Lung microvascular endothelial cell (primary cell): ENCODE results near the gene PAK4. TPM values are rescaled to one million over a fixed set of nuclear protein-coding genes. Genes with fewer than 3 reads are reported as not detected.
"Not testable (repeated sequence)": the region's sequence is repeated elsewhere in the genome, so short reads cannot be mapped to it uniquely, and the experiment has no call there.

Source experiments
- DNase-seq, 2 donors: peaks; one replicate each; pipeline versions ENCODE4 v3.0.0 to v3.0.0-alpha.2; 2010; ENCODE audit warnings: low read depth in 2 of 2
- total RNA-seq: library from RNA; depleted of rRNA; stranded (reverse); fragments of >200 nt; gene quantifications from 2 replicates; pipeline ENCODE4 v1.2.1, GENCODE V29; 2014

Gene PAK4
- 2.6 and 3.1 TPM in 2 replicates for total RNA-seq

DNA sequence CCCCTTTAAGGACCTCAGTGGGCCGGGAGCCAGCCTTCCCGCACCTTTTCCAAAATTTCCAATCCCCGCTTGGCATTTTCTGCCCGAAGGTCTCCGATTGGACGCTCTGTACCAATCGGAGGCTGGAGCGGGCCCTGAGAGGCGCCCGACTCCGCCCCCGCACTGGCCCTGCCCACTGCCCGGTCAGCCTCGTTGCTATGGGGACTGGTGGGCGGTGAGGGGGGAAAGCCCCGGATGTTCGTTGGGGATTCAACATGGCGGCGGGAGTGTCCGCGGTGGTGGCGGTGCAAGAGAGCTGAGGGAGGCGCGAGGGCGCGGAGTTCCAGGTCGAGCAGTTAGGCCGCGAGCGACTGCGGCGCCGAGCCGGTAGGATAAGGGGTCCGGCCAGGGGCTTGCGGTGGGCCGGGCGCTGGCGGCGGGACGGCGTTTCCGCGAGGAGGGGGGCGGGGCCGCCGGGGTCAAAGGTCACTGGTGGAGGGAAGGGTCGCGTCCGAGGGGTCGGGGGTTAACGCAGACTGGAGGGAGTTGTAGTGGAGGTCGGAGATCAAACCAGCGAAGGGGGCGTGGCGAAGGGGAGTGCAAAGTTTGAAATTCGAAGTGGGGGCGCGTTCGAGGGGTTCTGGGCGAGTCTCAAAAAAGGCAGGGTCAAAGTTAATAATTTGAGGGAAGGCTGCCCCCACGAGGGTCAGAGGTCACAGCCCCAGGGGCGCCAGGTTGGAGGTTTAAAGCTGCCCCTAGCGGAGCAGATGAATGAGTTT lies at the start of gene PAK4:
PAK4 (plus strand) TSS at position 233 of the 758 bp plus-strand sequence. CDS start 43,768 bp downstream, outside the sequence.
- DNase-seq = peak; percentile 97

DNA sequence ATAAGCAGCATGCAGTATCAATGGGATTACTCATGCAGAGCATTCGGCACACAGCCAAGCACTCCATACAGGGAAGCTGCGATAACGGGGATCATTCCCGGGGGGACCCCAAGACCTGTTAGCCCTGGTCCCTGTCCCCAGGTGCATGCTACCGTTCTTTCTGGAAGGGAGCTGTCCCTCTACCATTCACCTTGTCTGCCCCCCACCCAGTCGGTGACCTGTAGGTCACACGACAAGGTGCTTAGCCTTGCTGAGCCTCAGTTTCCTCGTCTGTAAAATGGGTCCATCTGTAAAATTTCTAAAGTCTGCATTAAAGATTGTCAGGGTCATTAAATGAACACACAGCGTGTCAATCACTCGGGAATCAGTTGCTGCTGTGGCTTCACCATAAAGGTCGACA lies 48.3 kb upstream of the PAK4 start:
- no peak for DNase-seq

DNA sequence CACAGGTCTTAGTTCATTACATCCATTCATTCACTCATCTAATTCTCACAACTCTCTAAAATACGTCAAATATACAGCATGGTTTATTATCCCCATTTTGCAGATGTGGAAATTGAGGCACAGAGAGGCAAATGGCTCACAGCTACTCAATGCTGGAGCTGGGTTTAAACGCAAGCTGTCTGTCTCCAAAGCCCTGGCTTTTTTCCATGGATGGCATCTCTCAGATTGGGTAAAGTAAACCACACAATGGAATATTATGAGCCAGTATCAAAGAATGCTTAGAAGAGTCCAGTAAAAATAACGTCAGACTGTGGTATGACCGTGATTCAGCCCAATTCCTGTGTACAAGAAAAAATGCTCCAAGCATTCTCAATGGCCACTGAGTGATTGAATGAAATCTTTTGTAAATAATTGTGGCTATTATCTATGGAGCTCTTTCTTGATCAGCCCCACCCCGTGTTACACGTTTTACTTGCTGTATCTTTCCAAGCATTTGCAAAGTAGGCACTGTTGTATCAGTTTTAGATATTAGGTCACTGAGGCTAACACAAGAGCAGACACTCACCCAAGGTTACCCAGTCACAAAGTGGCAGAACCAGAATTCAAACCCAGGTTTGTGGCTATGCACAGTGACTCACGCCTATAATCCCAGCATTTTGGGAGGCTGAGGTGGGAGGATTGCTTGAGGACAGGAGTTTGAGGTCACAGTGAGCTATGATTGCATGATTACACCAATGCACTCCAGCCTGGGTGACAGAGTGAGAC lies 47.0 kb upstream of the PAK4 start:
- peak; percentile 66 to 84 for DNase-seq

DNA sequence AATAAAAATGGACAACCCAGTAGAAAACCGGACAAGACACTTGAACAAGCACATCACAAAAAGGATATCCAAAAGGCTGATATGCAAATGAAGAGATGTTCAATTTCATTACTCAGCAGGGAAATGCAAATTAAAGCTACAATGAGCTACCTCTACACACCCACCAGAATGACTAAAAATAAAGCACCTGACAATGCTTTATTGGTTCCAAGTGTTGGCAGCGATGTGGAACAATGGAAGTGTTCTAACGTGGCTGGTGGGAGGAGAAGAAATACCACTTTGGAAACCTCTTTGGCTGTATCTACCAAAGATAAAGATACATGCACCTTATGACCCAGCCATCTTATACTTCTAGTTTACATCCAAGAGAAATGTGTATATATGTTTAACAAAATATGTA lies 45.2 kb upstream of the PAK4 start:
- no peak for DNase-seq

DNA sequence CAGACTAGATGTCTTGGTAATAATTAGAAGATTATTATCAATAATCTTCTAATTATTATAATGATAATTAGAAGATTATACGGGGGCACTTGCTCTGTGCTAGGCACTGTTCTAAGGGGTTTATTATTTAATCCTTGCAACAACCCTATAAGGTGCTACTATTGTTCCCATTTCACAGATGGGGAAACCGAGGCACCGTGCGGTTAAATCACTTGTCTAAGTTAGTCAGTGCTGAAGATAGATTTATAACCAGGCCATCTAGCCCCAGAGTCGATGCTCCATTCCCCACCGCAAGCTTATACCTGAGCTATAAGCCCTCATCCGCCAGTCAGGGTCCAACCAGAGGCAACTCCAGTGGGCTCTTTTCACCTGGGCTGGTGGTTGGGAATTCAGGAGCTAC lies 43.4 kb upstream of the PAK4 start:
- no peak for DNase-seq

DNA sequence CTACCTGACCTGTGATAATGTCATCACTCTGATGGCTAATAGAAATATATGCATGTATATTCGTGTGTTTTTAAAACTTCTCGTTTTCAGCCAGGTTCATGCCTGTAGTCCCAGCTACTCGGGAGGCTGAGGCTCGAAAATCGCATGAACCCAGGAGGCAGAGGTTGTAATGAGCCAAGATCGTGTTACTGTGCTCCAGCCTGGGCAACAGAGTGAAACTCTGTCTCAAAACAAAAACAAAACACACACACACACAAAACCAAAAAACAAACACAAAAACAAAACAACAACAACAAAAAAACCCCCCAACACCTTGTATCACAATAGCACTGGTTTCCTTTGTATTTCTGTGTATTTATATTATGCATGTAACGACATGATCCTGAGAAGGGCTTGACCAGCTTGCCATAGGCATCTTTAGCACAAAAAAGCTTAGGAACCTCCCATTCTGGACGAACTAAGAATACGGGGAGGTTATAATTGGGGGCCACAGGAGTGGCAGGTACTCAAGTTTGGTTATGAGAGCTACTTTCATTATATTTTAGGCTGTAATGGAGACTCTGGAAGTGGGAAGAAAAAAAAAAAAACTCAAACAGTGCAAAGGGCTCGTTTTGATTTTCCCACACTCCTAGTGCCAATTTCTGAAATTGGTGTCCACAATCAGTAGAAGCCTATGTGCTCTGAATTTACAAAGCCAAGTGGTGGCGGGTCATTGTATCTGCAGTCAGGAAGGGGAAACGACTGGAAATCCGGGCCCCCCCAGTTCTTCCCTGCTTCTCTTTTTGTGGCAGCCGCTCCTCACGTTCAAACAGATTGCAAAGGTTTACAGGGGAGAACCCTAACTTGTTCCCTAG lies 42.6 kb upstream of the PAK4 start:
- peak in 1 of 2 donors; percentile 60 for DNase-seq

DNA sequence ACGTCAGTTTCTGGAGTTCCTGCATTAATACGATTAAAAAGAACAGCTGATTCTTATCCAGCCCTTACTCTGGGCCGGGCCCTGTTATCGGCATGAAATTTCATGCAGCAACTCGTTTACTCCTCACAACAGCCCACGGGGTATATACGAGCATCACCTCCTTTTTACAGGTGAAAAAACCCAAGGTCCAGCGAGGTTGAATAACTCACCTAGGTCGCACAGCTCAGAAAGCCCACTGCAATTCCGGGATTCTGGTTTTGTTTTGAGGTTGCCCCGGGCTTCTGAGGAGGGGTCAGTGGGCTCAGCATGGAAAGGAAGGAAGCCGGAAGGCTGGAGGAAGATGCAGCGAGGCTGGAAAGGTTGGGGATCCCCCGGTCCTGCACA lies 42.0 kb upstream of the PAK4 start:
- DNase-seq = no peak

DNA sequence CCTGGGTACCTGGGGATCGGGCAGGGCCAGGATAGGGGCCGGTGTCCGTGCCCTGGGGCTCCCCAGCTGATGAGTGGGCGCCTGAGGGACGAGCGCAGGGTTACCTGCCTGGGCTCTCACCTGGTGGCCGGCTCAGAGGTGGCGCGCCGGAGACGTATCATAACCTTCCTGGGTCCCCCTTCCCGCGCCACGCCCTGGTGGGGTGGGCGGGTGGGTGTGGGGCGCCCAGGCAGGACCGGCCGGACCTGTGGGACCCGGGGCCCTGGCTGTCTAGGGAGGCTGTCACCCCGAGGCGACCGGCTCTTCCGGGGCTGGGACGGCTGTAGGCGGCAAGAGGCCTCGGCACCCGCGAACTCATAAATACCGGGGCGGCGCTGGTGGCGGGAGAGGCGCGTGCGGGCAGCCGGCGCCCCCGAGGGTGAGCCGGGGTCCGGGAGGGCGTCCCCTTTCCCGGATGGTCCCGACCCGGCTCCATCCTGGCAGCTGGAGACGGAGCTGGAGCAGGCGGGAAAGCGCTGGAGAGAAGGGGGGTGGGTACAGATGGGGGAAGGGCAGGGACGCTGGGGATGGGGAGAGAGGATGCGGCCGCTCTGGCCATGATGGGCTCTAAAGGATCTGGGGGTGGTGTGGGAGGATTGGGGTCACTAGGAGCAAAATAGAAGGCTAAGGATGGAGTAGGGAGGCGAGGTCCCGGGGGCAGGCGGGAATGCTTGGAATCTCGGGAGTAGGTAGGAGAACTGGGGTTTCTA lies 41.4 kb upstream of the PAK4 start, which contains the start of gene ACP7:
ACP7 (plus strand) TSS at position 386 of the 749 bp plus-strand sequence. CDS start 902 bp downstream, outside the sequence.
- no peak for DNase-seq

DNA sequence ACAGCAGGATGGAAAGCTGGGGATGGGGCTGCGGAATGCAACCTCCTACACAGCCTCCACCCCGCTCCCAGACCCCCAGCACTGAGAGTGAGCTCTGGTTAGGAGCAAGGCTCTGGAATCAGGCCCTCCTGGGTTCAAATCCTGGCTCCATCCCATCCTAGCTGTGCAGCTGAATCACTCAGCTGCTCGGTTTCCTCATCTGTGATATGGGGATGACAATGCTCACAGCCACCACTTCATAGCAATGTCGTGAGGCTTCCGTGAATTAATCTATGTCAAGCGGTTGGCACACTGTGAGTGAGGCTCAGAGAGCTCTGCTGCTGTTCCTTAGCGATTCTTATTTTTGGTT lies 40.9 kb upstream of the PAK4 start:
- no peak for DNase-seq

DNA sequence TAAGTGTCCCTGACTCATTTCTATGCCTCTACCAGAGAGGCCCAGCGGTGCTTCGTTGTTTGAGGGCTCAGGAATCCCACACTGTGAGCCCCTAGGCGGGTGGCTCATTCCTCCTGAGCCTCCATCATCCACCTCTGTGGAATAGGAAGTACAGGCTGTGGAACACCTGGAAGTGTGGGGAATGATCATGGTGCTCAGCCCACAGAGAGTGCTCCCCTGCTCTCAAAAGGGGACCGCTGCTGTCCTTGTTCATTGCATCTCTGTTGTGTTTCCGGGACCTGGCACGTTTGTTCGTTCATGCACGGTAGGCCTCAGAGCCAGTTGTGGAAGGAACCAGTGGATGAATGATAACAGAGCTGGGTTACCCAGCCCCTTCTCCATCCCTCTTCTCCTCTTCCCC lies 40.2 kb upstream of the PAK4 start:
- DNase-seq = no peak

DNA sequence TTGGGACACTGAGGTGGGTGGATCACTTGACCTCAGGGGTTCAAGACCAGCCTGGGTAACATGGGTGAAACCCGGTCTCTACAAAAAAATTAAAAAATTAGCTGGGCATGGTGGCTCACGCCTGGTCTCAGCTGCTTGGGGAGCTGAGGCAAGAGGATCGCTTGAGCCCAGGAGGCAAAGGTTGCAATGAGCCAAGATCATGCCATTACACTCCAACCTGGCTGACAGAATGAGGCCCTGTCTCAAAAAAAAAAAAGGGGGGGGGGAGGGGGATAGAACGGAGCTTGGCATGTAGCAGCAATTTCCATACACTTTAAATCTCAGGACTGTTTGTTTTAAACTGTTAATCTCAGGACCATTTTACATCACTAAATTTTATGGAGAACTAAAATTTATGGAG lies 39.2 kb upstream of the PAK4 start:
- no peak for DNase-seq

DNA sequence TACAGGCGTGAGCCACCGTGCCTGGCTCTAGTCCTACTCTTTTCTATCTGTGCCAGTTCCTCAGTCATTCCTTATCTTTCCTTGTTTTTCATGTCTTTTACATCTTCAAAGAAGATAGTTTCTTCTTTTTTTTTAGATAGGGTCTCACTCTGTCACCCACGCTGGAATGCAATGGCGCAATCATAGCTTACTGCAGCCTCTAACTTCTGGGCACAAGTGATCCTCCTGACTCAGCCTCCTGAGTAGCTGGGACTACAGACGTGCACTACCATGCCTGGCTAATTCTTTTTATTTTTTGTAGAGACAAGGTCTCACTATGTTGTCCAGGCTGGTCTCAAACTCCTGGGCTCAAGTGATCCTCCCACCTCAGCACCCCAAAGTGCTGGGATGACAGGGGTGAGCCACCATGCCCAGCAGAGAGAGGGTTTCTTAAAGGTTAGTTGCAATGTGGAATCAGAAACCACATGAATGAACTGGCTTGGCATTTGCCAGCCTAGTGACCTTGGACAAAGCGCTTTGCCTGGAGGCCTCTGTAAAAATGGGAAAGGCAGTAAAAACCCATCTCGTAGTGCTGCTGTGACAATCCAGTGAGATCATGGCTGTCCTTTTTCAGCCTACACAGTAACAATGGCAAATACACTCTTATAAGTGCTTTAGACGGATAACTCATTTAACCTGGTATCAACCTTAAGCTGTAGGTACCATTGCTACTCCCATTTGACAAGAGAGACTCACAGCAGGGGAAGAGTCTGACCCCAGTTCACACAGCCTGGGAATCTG lies 37.5 kb upstream of the PAK4 start:
- DNase-seq = no peak

DNA sequence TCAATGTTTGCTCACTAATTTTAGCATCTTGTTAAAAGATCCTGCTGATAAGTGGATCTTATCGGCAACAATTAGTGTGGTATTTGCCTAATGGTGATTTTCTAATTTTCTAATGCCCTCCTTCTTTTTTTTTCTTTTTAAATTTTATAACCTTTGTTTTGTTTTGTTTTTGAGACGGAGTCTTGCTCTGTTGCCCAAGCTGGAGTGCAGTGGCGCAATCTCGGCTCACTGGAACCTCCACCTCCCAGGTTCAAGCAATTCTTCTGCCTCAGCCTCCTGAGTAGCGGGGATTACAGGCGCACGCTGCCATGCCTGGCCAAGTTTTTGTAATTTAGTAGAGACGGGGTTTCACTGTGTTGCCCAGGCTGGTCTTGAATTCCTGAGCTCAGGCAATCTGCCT lies 35.6 kb upstream of the PAK4 start:
- not testable (repeated sequence) for DNase-seq

DNA sequence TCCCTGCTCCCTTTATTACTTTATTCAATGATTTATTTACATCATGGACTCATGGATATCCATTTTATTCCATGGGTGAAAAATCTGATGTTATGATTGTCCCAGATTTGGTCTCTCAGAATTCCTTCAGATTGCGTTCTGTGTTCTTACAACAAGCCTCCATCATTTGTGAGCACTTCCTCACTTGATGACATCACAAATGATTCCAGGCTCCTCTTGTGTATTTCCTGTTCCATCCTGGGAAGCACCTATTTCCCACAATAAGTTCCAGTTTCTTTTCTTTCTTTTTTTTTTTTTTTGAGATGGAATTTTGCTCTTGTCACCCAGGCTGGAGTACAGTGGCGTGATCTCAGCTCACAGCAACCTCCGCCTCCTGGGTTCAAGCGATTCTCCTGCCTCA lies 34.7 kb upstream of the PAK4 start:
- no peak for DNase-seq

DNA sequence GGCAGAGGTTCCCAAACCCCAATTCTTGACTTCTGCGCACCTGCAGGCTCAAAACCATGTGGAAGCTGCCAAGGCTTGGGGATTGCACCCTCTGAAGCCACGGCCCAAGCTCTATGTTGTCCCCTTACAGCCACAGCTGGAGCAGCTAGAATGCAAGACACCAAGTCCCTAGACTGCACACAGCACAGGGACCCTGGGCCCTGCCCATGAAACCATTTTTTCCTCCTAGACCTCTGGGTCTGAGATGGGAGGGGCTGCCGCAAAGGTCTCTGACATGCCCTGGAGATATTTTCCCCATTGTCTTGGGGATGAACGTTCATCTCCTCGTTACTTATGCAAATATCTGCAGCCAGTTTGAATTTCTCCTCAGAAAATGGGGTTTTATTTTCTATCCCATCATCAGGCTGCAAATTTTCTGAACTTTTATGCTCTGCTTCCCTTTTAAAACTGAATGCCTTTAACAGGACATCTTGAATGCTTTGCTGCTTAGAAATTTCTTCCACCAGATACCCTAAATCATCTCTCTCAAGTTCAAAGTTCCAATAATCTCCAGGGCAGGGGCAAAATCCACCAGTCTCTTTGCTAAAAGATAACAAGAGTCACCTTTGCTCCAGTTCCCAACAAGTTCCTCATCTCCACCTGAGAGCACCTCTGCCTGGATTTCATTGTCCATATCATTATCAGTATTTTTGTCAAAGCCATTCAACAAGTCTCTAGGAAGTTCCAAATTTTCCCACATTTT lies 29.6 kb upstream of the PAK4 start:
- not testable (repeated sequence) for DNase-seq

DNA sequence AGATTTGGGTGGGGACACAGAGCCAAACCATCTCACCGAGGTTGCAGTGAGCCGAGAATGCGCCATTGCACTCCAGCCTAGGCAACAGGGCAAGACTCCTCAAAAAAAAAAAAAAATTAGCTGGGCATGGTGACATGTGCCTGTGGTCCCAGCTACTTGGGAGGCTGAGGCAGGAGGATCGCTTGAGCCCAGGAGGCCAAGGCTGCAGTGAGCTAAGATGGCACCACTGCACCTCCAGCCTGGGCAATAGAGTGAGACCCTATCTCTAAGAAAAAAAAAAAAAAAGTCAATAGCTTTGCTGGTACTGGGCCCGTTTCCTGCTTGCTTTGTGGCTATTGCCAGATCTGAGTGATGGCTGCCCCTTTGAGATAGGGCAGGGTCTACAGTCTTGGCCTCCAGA lies 28.3 kb upstream of the PAK4 start:
- DNase-seq = no peak

DNA sequence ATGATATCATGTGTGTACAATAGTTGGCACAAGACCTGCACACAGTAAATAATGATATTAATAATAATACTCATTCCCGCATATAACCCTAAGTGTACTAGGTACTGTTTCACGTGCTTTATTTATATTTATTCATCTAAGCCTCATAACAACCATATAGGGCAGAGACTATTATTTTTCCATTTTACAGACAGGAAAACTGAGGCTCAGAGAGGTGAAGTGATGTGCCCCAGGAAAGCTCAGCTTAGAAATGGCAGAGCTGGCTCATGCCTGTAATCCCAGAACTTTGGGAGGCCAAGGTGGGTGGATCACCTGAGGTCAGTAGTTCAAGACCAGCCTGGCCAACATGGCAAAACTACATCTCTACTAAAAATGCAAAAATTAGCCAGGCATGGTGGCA lies 27.9 kb upstream of the PAK4 start:
- DNase-seq = no peak

DNA sequence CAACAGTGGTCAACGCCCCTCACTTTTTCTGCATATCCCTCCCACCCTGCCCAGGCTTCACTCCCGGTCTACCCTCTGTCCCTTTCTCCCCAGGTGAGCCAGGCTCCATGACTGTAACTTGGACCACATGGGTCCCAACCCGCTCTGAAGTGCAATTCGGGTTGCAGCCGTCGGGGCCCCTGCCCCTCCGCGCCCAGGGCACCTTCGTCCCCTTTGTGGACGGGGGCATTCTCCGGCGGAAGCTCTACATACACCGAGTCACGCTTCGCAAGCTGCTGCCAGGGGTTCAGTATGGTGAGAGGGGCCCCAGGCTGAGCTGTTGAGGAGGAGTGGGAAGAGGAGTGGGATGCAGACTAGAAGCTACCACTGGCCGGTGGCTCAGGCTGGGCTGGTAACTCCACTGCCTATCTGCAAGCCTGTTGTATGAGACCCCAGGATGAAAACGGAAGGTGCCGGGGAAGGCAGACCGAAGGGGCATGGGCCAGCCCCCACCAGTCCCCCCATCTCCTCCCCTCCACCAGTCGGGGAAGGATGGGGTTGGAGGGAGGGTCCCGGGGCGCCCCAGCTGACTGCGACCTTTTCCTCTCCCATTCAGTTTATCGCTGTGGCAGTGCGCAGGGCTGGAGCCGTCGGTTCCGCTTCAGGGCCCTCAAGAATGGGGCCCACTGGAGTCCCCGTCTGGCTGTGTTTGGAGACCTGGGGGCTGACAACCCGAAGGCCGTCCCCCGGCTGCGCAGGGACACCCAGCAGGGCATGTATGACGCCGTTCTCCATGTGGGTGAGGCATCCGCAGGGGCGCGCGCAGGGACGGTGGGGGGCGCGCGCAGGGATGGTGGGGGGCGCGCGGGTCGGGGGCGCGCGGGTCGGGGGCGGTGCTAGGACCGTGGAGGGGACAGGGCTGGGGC lies 27.0 kb upstream of the PAK4 start:
- no peak for DNase-seq

DNA sequence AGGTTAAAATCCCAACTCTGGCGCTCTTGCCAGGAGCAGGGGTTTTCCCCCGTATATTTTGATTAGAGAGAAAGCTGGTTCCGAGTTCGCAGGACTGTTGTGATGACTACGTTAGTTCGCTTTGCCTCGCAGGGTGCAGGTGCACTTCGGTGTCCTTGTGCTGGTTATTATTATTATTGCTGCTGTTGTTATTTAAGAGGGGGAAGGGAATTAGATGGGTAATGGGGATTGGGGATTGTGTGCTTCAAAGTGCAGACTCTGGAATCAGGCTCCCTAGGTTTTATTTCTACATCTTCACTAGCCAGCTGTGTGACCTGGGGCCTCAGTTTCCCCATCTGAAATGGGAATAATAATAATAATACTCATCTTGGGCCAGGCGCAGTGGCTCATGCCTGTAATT lies 26.2 kb upstream of the PAK4 start:
- no peak for DNase-seq
